Fibroblast of the aortic adventitia (primary cell): ENCODE data around the gene SUGP2. TPM values are rescaled to one million over a fixed set of nuclear protein-coding genes. Genes with fewer than 3 reads are reported as not detected.

Experiments
- DNase-seq: peaks from one replicate; pipeline ENCODE4 v3.0.0-alpha.2; 2010; ENCODE audit warnings: low read depth
- H3K4me3 ChIP-seq: 2 replicates; pipeline ENCODE4 v1.5.1; 2011; ENCODE audit warnings: low read depth, mild to moderate bottlenecking, control low read depth, low read length, moderate library complexity
- total RNA-seq: library from RNA; depleted of rRNA; stranded (reverse); fragments of >200 nt; gene quantifications from 2 replicates; pipeline ENCODE4 v1.2.3, GENCODE V29; 2012; ENCODE audit warnings: low replicate concordance
- TF ChIP-seq, protein P1 (sequence below): IDR thresholded peaks from 2 replicates; pipeline ENCODE4 v1.5.1; 2011; ENCODE audit warnings: mild to moderate bottlenecking, low read length, control low read depth, inconsistent platforms; ENCODE audit not compliant: insufficient read depth

SUGP2 gene
- 23.1 and 35.3 TPM in 2 replicates for total RNA-seq

DNA sequence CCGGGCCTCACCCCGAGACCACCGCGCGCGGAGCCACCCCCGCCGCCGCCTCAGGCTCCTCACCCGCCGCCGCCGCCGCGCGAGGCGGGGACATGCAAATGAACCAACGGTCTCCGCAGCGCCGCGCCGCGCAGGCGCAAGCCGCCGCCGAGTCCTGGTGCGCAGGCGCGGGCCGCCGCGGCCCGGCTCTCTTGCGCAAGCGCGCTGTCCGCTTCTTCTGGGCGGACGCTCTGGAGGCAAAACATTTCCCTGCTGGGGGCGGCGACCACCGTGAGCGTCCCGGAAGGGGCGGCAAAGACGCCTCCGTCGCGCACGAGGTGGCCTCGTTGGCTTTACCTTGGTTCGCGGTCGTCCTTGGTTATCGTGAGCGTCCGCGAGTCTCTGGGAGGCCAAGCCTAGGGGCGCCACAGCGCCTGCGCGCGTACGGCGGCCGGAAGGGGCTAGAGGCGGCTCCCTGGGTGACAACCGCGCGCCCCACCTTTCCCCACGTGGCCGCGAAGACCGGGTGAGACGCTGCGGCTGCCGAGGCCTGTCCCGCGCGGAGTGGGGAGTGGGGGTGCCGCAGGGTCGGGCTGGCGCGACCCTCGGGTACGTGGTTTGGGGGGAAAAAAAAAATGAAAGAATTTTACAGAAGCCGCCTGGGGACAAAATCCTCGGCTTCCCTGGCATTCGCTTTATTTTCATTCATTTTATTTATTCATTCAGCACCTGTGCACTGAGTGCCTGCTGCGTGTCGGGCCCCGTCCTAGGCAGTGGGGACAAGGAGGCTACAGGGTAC is at the start of gene SUGP2, which contains the start of gene ARMC6:
Gene SUGP2, minus strand, starts transcription at position 92 of the 778 bp plus-strand sequence. CDS start 2,446 bp downstream, outside the sequence.
Gene ARMC6, plus strand, starts transcription at position 178 of the 778 bp plus-strand sequence. CDS start 607 bp downstream, outside the sequence.
- peak; percentile 83 for DNase-seq
- TF ChIP-seq, protein P1, sequence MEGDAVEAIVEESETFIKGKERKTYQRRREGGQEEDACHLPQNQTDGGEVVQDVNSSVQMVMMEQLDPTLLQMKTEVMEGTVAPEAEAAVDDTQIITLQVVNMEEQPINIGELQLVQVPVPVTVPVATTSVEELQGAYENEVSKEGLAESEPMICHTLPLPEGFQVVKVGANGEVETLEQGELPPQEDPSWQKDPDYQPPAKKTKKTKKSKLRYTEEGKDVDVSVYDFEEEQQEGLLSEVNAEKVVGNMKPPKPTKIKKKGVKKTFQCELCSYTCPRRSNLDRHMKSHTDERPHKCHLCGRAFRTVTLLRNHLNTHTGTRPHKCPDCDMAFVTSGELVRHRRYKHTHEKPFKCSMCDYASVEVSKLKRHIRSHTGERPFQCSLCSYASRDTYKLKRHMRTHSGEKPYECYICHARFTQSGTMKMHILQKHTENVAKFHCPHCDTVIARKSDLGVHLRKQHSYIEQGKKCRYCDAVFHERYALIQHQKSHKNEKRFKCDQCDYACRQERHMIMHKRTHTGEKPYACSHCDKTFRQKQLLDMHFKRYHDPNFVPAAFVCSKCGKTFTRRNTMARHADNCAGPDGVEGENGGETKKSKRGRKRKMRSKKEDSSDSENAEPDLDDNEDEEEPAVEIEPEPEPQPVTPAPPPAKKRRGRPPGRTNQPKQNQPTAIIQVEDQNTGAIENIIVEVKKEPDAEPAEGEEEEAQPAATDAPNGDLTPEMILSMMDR = peak; percentile 19
- H3K4me3 ChIP-seq = peak within 1 kb of the TSS; percentile 92

DNA sequence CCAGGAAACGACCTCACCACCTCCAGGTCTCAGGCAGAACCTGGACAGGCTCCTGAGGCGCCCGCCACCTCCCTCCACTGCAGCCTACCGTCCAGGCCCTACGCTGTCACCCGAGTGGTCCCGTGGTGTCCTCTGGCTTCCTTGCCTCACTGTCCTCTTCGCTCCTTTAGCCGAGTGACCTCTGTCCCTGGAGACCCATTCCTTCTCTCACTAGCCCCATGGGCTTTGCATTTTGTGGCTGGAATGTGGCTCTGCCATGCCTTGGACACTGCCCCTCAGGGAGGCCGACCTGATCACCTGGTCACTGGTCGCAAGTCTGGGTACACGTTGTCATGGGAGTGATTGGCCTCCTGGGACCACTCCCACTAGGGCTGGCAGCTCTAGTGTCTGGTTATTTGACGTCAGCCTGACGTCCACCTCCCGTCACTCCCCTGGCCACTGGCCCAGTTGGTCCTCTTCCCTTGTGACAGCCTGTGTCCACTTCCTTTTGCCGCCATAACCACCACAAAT is 48.4 kb upstream of the SUGP2 start:
- H3K4me3 ChIP-seq = no peak overlapping the region
- TF ChIP-seq, protein P1 = no peak
- DNase-seq = peak; percentile 21

DNA sequence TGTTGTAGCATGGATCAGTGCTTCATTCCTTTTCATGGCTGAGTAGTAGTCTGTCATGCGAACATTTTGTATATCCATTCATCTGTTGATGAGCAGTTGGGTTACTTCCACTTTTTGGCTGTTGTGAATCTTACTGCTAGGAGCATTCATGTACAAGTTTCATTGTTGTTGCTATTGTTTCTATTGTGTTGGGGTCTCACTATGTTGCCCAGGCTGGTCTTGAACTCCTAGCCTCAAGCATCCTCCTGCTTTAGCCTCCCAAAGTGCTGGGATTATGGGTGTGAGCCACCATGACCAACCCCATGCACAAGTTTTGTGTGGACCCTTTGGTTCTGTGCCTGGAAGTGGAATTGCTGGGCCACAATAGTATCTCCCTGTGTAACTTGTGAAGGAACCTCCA is 46.3 kb upstream of the SUGP2 start:
- H3K4me3 ChIP-seq = no peak overlapping the region
- DNase-seq = no peak
- TF ChIP-seq, protein P1 = no peak

DNA sequence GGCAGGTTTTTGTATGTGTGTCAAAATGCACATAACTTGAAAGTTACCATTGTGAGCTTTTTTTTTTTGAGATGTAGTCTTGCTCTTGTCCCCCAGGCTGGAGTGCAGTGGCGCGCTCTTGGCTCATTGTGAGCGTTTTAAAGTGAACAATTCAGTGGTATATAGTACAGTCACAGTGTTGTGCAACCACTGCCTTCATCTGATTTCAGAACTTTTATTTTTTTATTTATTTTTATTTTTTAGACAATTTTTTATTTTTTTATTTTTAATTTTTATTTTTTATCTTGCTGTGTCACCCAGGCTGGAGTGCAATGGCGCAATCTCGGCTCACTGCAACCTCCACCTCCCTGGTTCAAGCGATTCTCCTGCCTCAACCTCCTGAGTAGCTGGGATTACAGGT is 45.5 kb upstream of the SUGP2 start:
- H3K4me3 ChIP-seq = no peak overlapping the region
- DNase-seq = no peak
- TF ChIP-seq, protein P1 = no peak

DNA sequence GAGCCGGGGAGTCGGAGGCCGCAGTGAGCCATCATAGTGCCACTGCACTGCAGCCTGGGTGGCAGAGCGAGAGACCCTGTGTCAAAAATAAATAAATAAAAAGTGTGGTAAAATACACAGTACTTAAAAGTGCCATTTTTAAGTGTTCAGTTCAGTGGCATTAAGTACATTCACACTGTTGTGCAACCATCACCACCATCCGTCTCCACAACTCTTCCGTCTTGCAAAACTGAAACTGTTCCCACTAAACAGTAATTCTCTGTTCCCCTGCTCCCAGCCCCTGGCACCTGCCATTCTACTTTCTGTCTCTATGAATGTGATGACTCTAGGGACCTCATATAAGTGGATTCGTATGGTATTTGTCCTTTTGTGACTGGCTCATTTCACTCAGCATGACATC is 43.8 kb upstream of the SUGP2 start:
- H3K4me3 ChIP-seq = no peak overlapping the region
- TF ChIP-seq, protein P1 = no peak

DNA sequence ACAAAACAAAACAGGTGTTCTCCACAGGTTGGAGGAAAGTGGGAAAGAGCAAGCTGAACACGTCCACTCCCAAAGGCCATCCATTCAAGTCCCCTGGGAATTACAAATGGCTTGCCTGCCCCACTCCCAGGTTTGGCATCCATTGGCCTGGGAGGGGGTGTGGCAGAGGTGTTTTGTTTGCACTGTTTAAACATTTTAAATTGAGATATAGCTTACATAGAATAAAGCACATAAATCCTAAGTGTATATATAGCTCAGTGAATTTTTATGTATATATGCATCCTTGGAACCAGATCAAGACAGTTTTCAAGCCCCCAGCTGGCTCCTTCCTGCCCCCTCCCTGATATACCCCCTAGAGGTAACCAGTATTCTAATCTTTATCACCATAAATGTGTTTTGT is 43.2 kb upstream of the SUGP2 start:
- H3K4me3 ChIP-seq = no peak overlapping the region
- DNase-seq = no peak
- TF ChIP-seq, protein P1 = no peak

More for the DNA sequence above, 43.8 kb upstream of the SUGP2 start:
- no peak for DNase-seq

DNA sequence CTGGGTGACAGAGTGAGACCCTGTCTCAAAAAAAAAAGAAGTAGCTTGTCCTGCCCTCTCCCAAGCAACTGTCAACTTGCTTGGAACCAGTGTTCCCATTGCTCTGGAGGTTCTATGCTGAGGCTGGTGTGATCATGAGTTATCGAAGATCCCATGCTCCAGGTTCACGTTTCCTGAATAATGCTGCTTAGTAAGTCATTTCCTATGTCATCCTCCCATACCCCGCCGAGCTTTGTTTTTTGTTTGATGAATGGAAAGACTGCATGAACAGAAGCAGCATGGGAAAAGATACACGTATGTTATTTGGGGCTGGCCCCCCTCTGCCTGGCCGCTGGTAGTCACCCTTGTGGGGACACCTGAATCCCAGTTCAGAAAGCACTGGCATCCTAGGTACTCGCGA is 41.8 kb upstream of the SUGP2 start:
- DNase-seq = no peak

More for the DNA sequence above, 41.8 kb upstream of the SUGP2 start:
- TF ChIP-seq, protein P1 = no peak
- no peak overlapping the region for H3K4me3 ChIP-seq
